HCT116 (cell line): ENCODE data around the gene KRTAP4-6.

ENCODE experiments used
- CTCF ChIP-seq, 3 experiments: fragments of 200-600 bp in 1 of 3; sonication (generic) in 1 of 3; IDR thresholded peaks in 2 of 3; conservative IDR thresholded peaks in 1 of 3; 2 replicates each; pipeline ENCODE4 v1.5.1; 2012 to 2017; ENCODE audit warnings: low read depth in 2 of 3, low read length in 2 of 3, antibody characterized with exemption in 1 of 3, borderline replicate concordance in 1 of 3, control low read depth in 1 of 3, mild to moderate bottlenecking in 1 of 3, mixed read lengths in 1 of 3, mixed run types in 1 of 3, moderate library complexity in 1 of 3; ENCODE audit not compliant: insufficient read depth in 1 of 3
- FOSL1 ChIP-seq: IDR thresholded peaks from 2 replicates; pipeline ENCODE4 v1.6.1; 2012; ENCODE audit warnings: low read depth
- TF ChIP-seq, protein P1 (sequence below): IDR thresholded peaks from 2 replicates; pipeline ENCODE4 v1.6.1; 2012

- TF ChIP-seq CTCF (IDR thresholded peaks at IDR 0.05 in 2 of 3, conservative IDR thresholded peaks at IDR 0.05 in 1 of 3; ENCODE audit: borderline replicate concordance in 1 of 3, insufficient read depth in 1 of 3, low read depth in 2 of 3, low read length in 2 of 3) (no peak), FOSL1 (no peak)
- TF ChIP-seq, protein P1, sequence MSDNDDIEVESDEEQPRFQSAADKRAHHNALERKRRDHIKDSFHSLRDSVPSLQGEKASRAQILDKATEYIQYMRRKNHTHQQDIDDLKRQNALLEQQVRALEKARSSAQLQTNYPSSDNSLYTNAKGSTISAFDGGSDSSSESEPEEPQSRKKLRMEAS = no peak
Observed at GRCh38 chr17:41147531-41148204, 7.3 kb upstream of the KRTAP4-6 start.
